Effector CD8-positive, alpha-beta T cell (primary cell): ENCODE results near the gene PGLYRP4.

Source experiments
- DNase-seq: peaks from one replicate; lab custom pipeline; 2025; lab: John Stamatoyannopoulos, UW
- total RNA-seq, 4 experiments: gene quantifications; one replicate each; lab custom pipeline; 2026; lab: John Stamatoyannopoulos, UW

PGLYRP4 gene, protein sequence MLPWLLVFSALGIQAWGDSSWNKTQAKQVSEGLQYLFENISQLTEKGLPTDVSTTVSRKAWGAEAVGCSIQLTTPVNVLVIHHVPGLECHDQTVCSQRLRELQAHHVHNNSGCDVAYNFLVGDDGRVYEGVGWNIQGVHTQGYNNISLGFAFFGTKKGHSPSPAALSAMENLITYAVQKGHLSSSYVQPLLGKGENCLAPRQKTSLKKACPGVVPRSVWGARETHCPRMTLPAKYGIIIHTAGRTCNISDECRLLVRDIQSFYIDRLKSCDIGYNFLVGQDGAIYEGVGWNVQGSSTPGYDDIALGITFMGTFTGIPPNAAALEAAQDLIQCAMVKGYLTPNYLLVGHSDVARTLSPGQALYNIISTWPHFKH
- 0 reads per million in 4 experiments for total RNA-seq

DNA sequence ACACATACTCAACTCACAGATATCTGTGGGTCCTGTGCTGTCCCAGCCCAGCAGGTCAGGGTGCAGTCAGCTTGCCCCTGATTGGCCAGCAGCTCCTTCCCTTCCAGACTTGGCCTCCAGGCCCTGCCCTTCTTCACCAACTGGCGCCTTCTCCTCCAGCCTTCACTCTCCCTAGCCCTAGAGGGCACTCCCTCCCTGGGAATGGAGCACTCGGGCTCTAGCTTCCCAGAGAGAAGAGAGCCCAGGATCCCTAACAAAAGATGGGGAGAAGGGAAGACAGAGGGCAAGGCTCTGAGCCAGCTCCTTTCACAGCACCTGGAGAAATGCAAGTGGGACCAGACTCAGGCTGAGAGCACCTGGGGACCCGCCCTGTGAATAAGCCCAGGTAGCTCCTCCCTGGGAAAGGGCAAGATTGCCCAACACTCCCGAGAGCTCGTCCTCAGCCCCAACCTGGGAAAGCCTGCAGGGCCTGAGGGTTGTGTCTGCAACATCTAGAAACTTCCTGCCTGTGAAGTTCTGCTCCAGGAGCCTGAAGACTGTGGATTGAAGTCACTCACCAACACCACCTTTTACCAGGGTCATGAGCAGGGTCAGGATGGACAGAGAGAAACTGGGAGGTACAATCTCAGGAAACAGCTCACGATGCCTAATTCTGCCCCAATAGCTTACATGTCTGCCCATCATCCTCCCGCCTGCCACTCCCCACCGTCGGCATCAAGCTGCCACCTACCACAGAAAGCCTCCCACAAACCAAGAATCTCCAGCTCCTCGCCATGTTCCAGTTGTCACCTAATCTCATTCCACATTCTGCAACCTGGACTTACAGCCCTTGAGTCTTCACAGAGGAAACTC, at the start of gene PGLYRP4:
Gene PGLYRP4, minus strand, starts transcription at position 331 of the 852 bp plus-strand sequence. CDS start 909 bp downstream, outside the sequence.
- DNase-seq, result no peak

DNA sequence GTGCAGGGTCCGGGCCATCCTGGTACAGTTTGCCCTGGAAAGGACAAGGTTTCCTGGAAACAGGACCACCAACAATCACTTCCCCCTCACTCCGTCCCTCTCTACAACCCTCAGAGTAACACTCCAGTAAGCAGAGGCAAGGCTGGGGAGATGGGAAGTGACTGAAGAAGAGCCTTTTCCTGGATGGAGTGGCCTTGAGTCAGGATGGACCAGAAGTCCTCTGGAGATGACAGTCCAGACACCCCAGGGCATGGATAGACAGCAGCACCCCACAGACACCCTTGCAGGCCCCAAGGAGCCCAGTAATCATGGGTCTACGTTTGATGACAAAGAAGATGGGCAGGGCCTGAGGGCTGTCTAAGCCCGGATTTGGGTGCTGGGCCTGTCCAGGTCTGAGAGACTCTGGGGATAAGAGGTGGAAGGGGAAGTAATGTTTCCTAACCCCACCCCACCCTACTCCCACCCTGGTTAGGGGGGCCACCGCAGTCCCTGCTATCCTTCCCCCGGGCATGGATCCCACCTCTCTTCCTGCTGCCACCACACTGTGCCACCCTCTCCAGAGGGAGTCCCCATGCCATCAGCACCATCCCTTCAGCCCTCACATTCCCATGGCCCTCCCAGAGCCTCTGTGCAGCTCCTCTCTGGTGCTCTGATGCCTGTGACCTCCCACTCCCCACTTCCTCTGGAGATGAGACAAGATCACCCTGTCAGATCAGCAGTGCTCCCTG, 49.4 kb upstream of the PGLYRP4 start:
- no peak for DNase-seq

DNA sequence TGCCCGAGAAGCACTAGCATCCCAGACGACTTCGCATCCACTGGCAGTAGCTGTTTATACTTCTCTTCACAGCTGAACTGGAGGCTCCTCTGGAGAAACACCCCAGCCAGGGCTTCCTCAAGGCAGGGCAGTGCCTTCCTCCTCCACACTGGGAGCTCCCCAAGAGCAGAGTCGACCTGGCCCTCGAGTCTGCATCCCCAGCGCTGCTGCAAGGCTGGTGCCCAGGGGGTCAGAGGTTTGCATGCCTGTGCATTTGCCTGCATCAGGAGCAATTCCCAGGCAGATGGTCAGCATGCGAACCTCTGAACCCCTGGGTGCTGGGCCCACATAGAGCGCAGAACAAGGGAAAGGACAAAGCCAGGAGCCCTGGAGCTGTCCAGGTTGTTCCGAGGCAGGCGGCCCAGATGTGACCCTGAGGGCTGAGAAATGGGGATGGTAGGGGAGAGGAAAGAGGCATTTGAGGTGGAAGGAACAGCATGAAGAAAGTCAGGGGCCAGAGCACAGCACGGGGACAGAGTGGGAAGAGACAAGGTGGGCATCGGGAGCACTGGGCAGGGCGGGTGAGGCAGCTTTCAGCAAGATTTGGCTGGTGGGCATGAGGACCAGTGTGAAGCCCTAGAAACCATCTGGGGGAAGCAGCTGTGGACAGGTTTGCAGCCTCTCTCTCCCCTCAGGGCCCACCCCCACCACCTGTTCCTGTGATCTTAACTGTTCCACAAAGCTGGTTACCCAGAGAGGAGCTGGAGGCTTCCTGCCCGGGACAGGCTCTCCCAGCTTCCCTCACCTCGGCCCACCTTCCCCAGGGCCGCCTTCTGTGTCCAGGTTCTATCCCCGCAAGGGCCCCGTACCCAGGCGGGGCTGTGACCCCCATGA, 48.6 kb upstream of the PGLYRP4 start:
- no peak for DNase-seq

DNA sequence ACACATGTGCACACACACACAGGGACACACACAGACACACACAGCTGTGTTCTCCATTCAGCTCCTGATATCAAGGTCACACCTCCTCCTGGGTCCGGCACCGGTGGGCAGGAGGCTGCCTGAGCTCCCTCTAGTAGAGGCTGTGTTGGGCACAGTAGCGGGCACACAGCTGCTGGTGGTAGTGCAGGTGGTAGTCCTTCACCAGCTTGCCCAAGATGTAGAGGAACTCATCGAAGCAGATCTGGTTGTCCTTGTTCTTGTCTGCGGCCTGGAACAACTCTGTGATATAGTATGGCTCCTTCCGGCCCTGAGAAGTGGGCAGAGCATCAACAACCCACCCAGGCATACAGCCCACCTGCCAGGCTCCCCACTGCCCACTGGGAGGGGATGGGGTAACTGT, 47.8 kb upstream of the PGLYRP4 start:
- no peak for DNase-seq

DNA sequence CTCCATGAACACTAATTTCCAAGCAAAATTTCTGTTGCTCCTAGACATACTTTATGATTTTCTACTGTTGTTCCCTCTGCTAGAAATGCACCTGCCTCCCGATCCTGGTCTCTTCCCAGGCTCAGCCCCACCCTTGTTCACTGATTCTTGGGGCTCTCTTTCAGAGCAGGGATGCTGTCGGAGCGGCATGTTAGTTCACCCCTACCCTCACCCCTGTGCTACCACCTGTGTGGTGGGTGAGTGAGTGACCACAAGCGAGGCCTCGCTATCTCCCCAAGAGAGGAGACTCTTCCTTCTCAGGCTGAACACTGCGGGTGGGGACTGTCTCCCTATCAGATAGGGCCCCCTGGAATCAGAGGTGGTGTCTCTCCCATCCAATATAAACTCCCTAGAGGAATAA, 47.1 kb upstream of the PGLYRP4 start:
- no peak for DNase-seq

DNA sequence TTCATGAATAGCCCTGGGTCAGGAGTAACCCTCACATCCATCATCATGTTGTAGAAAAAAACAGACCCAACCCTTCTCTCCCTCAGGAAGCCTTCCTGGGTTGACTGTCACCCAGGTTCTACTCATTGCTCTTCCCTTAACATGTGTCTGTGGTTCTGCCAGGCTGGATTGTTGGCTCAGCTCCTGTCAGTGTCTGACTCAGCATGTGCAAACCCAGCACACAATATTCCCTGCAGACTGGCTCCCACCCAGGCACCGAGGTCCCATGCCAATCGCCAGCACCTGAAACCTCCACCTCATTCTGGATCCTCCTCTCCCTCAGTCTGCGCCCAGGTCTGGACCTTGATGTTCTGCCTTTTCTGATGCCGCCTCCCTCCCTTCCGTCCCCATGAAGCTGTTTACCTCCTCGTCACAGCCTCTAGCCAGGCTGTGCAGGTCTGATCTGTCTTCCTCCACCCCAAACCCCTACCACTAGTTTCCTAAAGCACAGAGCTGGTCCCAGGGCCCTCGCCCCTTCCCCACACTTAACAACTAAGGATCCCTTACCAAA, 46.6 kb upstream of the PGLYRP4 start:
- no peak for DNase-seq

DNA sequence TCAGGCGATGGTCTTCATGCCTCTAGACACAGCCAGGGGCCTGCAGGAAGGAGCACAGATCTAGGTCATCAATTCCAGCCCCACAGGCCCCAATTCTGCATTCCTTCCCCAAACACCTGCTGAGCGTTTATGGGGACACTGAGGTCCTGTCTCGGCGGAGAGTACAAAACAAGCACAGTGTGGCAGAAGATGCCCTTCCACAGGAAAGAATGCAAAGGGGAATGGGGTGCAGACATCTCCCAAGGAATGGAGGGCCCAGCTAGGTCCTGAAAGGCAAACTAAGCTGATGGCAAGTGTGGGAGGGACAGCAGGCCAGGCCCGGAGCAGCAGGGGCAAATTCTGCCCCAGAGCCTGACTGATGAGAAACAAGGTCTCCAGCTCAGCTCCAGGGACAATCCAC, 45.8 kb upstream of the PGLYRP4 start:
- DNase-seq, result no peak

DNA sequence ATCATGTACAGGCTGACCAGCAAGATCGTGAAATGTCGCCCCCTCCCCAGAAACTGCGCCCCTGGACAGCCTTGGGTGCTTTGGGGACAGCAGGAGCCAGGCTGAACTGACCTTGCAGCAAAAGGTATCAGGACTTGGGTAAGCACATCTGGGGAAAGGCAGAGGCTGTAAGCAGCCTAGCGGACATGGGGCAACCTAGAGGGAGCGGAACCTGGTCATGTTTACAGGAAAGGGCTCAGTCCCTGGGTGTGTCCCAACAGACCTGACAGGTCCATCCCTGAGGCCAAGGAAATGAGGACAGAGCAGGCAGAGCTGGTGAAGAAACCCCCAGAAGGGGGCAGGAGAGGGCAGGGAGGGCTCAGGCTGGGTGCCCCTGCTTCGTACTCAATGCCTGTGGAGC, 45.3 kb upstream of the PGLYRP4 start:
- DNase-seq, result no peak

DNA sequence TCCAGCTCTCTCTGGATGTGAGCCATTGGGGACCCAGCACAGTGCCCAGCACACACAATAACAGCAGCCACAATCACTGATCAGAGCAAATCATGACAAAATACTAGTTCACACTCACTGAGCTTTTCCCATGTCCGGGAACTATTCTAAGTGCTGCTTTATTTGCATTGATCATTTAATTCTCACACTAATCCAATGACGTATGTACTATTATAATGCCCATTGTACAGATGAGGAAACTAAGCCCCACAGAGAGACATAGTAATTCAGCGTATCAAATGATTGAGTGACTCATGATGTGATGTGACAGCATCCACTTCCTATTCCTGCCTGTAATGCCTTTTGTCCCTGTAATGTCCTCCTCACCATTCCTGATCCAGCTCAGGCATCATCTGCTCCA, 44.2 kb upstream of the PGLYRP4 start:
- DNase-seq, result no peak

DNA sequence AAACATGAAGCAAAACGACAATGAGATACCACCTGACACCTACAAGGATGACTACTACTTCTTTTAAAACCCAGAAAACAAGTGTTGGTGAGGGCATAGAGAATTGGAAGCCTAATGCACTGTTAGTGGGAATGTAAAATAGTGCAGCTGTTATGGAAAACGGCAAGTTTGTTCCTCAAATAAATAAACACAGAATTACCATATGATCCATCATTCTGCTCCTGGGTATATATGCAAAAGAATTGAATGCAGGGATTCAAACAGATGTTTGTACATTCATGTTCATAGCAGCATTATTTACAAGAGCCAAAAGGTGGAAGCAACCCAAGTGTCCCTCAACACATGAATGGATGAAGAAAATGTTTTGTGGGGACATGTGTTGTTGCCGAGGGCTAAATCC, 43.6 kb upstream of the PGLYRP4 start:
- DNase-seq, result no peak

DNA sequence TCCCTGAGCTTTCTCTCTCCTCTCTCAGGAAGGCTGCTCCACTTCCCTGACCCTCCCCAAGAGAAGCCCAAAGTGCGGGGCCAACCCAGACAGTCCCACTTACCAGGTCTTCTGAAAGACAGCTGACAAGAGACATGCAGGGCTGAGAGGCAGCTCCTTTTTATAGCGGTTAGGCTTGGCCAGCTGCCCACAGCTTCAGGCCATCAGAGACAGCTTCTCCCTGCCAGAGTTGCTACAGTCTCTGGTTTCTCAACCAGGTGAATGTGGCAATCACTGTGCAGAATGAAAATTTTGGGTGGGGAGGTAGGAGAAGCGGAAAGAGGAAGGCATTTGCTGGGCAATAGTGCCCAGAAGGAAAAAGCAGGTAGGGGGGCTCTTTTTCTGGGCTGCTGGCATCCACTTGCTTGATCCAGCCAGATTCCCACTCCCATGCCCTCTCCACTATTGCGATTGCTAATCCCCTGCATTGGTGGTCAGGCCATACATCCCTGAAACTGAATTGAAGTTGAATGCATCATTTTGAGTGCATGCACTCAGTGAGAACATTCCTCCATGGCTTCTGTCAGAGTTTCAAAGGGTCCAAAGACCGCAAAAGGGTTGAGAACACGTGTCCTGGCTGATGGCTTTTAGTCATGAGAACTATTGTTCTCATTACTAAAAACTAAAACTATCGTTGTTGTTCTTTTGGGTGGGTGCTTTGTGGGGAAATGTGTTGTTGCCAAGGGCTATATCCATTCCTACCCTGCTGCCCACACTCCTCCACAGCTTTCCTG, 42.5 kb upstream of the PGLYRP4 start, which contains the start of gene S100A8:
Gene S100A8, minus strand, starts transcription at position 136 of the 773 bp plus-strand sequence. CDS start 538 bp downstream, outside the sequence.
- DNase-seq, result no peak

DNA sequence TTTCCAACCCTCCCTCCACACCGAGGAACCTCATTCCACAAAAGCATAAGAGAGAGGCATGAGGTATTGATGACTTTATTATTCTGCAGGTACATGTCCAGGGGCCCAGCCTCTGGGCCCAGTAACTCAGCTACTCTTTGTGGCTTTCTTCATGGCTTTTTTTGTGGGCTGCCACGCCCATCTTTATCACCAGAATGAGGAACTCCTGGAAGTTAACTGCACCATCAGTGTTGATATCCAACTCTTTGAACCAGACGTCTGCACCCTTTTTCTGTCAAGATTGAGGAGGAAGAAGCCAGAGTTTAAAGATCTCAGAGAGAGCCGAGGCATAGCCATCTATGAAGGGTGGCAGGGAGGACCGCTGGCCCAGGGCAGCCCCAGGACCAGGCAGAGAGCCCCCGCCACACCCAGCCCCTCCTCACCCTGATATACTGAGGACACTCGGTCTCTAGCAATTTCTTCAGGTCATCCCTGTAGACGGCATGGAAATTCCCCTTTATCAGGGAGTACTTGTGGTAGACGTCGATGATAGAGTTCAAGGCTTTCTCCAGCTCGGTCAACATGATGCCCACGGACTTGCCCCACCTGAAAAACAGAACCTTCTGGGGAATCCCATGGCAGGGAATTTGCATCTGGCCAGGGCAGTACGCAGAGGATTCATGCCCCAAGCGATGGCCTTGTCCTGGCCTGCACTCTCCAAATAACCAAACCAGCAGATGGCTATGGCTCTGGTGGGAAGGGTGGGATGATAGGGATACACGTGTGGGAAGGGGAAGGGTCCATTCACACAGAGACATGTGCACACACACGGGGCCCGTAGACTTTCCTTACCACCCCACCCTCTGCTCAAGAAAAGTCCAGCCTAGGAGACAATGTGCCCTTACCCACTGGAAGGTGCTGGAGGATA, 41.6 kb upstream of the PGLYRP4 start:
- no peak for DNase-seq

DNA sequence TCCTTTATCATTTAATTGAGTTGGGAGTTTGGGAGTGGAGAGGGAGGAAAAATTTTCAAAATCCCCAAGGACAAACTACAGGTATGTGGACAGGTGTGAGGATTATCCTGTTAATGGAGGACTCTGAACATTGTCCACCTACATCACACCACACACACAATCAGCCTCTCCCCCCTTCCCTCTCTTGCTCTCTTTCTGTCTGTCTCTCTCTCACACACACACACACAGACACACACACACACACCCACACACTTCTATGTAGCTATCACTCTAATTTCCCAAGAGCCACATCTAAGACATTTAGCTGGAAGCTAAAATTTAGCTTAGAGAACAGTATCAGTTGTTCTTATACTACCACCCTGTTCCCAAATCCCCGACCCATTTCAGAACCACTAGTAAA, 40.8 kb upstream of the PGLYRP4 start:
- DNase-seq, result no peak

DNA sequence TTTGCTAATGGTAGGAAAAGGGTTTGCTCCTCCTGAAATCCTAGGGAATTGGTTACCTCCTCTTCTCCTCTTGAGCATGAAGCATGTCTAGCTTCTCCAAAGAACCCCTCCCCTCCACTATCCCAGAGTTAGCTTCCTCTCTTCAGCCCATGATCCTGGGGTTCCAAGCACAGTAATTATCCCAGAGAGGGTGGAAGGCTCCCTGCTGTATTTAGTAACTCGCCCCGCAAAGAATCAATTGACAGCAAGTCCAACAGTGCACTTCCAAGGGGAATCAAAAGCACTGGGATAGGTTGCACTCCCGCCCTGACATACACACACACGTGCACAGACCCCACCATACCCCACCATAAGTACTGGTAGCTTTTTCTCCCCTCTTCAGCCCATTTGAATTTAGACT, 39.1 kb upstream of the PGLYRP4 start:
- no peak for DNase-seq

DNA sequence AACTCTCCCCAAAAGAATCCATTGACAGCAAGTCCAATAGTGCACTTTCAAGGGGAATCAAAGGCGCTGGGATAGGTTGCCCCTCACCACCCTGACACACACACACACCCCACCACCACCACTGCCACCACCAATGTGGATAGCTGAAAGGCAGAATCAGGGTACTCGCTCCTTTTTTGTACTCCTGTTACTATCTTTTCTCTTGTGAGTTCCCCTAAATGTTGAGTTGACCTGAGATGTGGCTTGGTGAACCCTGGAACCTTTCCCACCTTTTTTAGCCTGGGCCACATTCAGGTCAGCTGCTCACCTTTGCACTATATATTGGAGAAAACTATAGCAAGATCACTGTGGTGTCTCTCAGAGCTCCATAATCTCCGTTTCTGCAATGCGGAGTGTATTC, 38.4 kb upstream of the PGLYRP4 start:
- no peak for DNase-seq

DNA sequence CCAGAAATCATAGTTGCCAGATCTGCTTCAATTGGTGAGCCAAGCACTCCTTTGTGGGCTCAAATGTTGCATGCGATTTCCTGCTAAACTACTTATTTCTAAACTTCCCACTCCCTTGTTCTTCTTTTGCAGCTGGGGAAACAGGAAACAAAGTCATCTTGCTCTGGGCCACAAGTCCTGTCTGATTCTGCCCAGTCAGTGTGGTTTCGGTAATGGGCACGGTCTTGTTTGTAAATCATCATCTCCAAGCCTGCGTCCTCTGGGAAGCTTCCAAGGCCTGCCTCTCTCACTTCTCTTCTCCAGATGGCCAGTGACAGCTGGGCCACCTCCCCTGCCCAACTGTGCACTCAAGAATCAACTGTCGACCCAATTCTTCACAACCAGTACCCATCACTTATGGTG, 37.9 kb upstream of the PGLYRP4 start:
- DNase-seq, result no peak

DNA sequence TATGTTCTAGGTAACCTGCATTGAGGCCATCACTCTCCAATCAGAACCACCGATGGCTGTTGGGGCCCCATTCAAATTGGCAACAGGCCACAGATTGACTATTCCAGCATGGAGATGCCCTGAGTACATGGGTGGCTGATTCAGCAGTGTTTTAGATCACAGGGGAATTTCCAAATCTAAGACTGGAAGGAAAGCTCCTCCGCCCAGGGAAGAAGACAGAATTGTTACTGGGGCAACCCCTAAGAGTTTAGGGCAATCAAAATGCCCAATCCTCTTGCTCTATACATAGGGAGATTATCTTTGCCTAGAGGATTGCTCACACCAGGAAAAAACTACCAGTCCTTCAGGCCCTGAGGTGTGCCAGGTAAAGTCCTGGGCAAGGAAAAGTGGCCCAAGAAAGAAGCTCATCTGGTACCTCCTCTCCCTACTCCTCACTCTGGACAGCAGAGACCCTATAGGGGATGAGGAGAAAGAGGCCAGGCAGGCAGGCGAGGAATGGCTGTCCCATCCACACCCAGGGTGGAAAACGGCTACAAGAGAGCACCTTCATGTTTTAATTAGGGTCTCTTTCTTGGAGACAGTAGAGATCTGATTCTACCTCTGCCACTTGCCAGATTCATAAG, 36.4 kb upstream of the PGLYRP4 start:
- no peak for DNase-seq

DNA sequence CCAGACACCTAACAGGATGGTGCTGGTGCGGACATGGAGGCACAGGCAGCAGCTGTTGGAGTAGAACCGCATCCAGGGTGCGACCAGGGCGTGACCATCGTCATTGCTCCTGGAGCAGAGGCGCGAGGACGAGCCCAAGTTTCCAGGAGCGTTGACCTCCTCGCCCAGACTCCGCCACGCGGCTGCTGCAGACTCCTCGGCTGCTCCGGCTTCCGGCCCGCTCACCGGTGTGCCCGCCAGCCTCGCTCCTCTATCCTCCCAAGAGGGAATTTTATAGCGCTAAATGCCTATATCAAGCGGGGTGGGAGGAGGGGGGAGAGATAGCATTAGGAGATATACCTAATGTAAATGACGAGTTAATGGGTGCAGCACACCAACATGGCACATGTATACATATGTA, 32.1 kb upstream of the PGLYRP4 start:
- DNase-seq, result no peak

DNA sequence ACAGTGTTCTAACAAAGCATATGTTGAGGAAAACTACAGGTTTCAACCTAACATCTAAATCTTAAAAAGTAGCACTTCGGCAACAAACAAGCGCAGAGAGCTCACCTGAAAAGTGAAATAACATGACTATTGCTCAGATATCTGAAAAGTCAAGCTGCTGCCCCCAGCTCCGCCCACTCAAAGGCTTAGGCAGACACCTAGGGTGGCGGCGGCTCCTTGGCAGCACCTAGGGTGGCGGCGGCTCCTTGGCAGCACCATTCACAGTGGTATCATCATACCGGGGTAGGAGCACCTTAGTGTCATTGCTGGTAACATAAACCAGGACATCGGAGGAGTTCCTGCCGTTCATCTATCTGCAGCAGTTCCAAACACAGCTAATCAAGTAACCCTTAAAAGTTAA, 30.9 kb upstream of the PGLYRP4 start:
- DNase-seq, result no peak
